K562 (cell line): ENCODE measurements around the gene HDGFL1.

ENCODE experiments used
- CTCF ChIP-seq, 3 experiments: IDR thresholded peaks in 2 of 3; conservative IDR thresholded peaks in 1 of 3; 2 replicates each; pipeline ENCODE4 v1.5.1; 2011 to 2012; ENCODE audit warnings: low read length in 3 of 3, mild to moderate bottlenecking in 3 of 3, control low read depth in 2 of 3, improper control_type of control experiment in 1 of 3, inconsistent platforms in 1 of 3, low read depth in 1 of 3, mixed read lengths in 1 of 3, moderate library complexity in 1 of 3; ENCODE audit not compliant: insufficient read depth in 2 of 3
- E4F1 ChIP-seq: fragments of 250-450 bp; sonication (Bioruptor Pico); IDR thresholded peaks from 2 replicates; pipeline ENCODE4 v1.5.0; 2021; ENCODE audit warnings: mild to moderate bottlenecking, borderline replicate concordance
- MLX ChIP-seq, 2 experiments: fragments of 450-650 bp in 1 of 2; sonication (generic) in 1 of 2; formaldehyde crosslinking; conservative IDR thresholded peaks; 2 replicates each; pipeline versions ENCODE4 v1.4.0 to v1.8.1; 2020 to 2022; ENCODE audit warnings: mild to moderate bottlenecking in 1 of 2, missing genetic modification reagents in 1 of 2
- MTA3 ChIP-seq: fragments of 450-650 bp; formaldehyde crosslinking; IDR thresholded peaks from 2 replicates; pipeline ENCODE4 v1.6.1; 2017; ENCODE audit warnings: mild to moderate bottlenecking, borderline replicate concordance
- POLR2A ChIP-seq: fragments of 450-650 bp; conservative IDR thresholded peaks from 2 replicates; pipeline ENCODE4 v1.6.1; 2016
- POLR2AphosphoS5 ChIP-seq: IDR thresholded peaks from 2 replicates; pipeline ENCODE4 v1.6.1; 2011; ENCODE audit warnings: mild to moderate bottlenecking, low read depth, low read length, moderate library complexity; ENCODE audit not compliant: control insufficient read depth, insufficient read depth
- PURB ChIP-seq: sonication (generic); formaldehyde crosslinking; IDR thresholded peaks from 2 replicates; pipeline ENCODE4 v1.9.0; 2021; ENCODE audit warnings: low read depth, mild to moderate bottlenecking, missing genetic modification reagents
- RAD21 ChIP-seq, 2 experiments: fragments of 250-450 bp in 1 of 2; fragments of 450-650 bp in 1 of 2; sonication (Bioruptor Pico) in 1 of 2; formaldehyde crosslinking in 1 of 2; IDR thresholded peaks in 1 of 2; conservative IDR thresholded peaks in 1 of 2; 2 replicates each; pipeline versions ENCODE4 v1.4.0 to v1.8.0; 2020 to 2022; ENCODE audit warnings: mild to moderate bottlenecking in 2 of 2, moderate library complexity in 1 of 2
- ZBTB1 ChIP-seq: sonication (generic); formaldehyde crosslinking; IDR thresholded peaks from 2 replicates; pipeline ENCODE4 v1.8.1; 2023; ENCODE audit warnings: missing genetic modification reagents, low read depth, mild to moderate bottlenecking, borderline replicate concordance

GRCh38 chr6:22575190-22575589 is 5.8 kb downstream of the HDGFL1 start:
- TF ChIP-seq MTA3 (no peak), RAD21 (CRISPR knock-in tag; conservative IDR thresholded peaks at IDR 0.05 in 1 of 2, IDR thresholded peaks at IDR 0.05 in 1 of 2) (no peak), CTCF (IDR thresholded peaks at IDR 0.05 in 2 of 3, conservative IDR thresholded peaks at IDR 0.05 in 1 of 3; ENCODE audit: insufficient read depth in 2 of 3, low read depth in 1 of 3, low read length in 3 of 3) (no peak), PURB (CRISPR knock-in tag) (no peak), POLR2AphosphoS5 (no peak), POLR2A (no peak), MLX (CRISPR knock-in tag; conservative IDR thresholded peaks at IDR 0.05) (no peak), ZBTB1 (CRISPR knock-in tag) (no peak), E4F1 (CRISPR knock-in tag) (no peak)
